ENCODE results near the gene SLC6A16.
"Not testable (repeated sequence)": the region's sequence is repeated elsewhere in the genome, so short reads cannot be mapped to it uniquely, and the experiment has no call there.

Gene SLC6A16

GRCh38 chr19:49266409-49266808 lies 58.6 kb downstream of the SLC6A16 start:
- not testable (repeated sequence) for FAIRE-seq

GRCh38 chr19:49264258-49264657 lies 60.7 kb downstream of the SLC6A16 start:
- no peak for FAIRE-seq

GRCh38 chr19:49261602-49262001 lies 63.4 kb downstream of the SLC6A16 start:
- no peak for FAIRE-seq

- FAIRE-seq: no peak
Observed at GRCh38 chr19:49256691-49257090, 68.3 kb downstream of the SLC6A16 start.

- no peak for FAIRE-seq
Observed at GRCh38 chr19:49255674-49256073, 69.3 kb downstream of the SLC6A16 start.

GRCh38 chr19:49249933-49250332 lies 75.1 kb downstream of the SLC6A16 start:
- no peak for FAIRE-seq

GRCh38 chr19:49247676-49248075 lies 77.3 kb downstream of the SLC6A16 start:
- no peak for FAIRE-seq

GRCh38 chr19:49244256-49244655 lies 80.7 kb downstream of the SLC6A16 start:
- FAIRE-seq: no peak

- FAIRE-seq: no peak
Observed at GRCh38 chr19:49243726-49244125, 81.3 kb downstream of the SLC6A16 start.

- FAIRE-seq: no peak
Observed at GRCh38 chr19:49243129-49243528, 81.9 kb downstream of the SLC6A16 start.

- peak; percentile 10 for FAIRE-seq
Observed at GRCh38 chr19:49241769-49242168, 83.2 kb downstream of the SLC6A16 start.
